Erythroblast (primary cell): ENCODE data around the gene LRRC39.

ENCODE experiments used
- GATA1 ChIP-seq: IDR thresholded peaks from 2 replicates; pipeline ENCODE4 v1.6.1; 2011; ENCODE audit warnings: low read depth, mild to moderate bottlenecking, control low read depth, low read length, moderate library complexity
- POLR2A ChIP-seq: IDR thresholded peaks from 2 replicates; pipeline ENCODE4 v1.6.1; 2011; ENCODE audit warnings: mild to moderate bottlenecking, low read length

GRCh38 chr1:100115524-100115923 lies 62.5 kb downstream of the LRRC39 start:
- TF ChIP-seq POLR2A (no peak), GATA1 (no peak)
